Upper lobe of left lung (tissue), 4 donors: ENCODE measurements around the gene FURIN.

Experiments
- CTCF ChIP-seq, 6 experiments: fragments of 450-650 bp in 4 of 6; fragments of 200-600 bp in 2 of 6; sonication (generic) in 2 of 6; IDR thresholded peaks; one replicate each; pipeline ENCODE4 v1.5.1; 2016 to 2019; ENCODE audit warnings: antibody characterized with exemption in 6 of 6
- EP300 ChIP-seq, 4 donors: sonication (generic); formaldehyde crosslinking; IDR thresholded peaks; one replicate each; pipeline ENCODE4 v1.5.1; 2017; ENCODE audit warnings: antibody characterized with exemption in 4 of 4, control low read depth in 2 of 4
- POLR2A ChIP-seq, 4 donors: fragments of 450-650 bp; IDR thresholded peaks; one replicate each; pipeline ENCODE4 v1.5.1; 2016 to 2017; ENCODE audit warnings: antibody characterized with exemption in 4 of 4, mild to moderate bottlenecking in 2 of 4
- POLR2AphosphoS5 ChIP-seq, 2 donors: sonication (generic); formaldehyde crosslinking; IDR thresholded peaks; one replicate each; pipeline ENCODE4 v1.5.1; 2017; ENCODE audit warnings: antibody characterized with exemption in 2 of 2

DNA sequence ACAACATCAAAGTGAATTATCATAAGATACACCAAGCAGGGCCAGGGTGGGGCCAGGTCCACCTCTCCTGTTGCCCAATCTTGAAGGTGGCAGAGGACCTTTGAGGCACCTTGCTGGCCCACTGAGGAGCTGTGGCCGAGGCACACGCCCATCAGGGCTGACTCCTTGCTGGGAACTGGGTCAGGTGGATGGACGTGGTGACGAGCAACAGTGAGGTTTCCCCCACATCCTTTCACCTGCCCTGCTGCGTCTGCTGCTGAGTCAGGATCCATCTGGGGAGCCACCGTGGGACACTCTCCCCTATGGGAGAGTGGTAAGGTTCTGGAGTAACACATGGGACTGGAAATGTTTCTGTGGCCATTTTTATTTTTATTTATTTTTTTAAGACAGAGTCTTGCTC lies 17.3 kb upstream of the FURIN start:
- TF ChIP-seq CTCF (IDR thresholded peaks at IDR 0.05) (no peak), EP300 (IDR thresholded peaks at IDR 0.05) (no peak), POLR2A (IDR thresholded peaks at IDR 0.05) (no peak), POLR2AphosphoS5 (IDR thresholded peaks at IDR 0.05) (no peak)
